Measurements from ENCODE around the gene PSMB1.

The PSMB1 gene

GRCh38 chr6:170552765-170553533, at the start of gene PSMB1:
TSS of gene PSMB1 (minus strand) at chr6:170553307. CDS start at chr6:170553242, 65 bp downstream.
- peak; percentile 96 for DNase-seq (ENCODE audit: low read depth)

- no peak for DNase-seq (ENCODE audit: low read depth)
Measured at GRCh38 chr6:170597278-170597677, 44.2 kb upstream of the PSMB1 start.

GRCh38 chr6:170596426-170596825, 43.3 kb upstream of the PSMB1 start:
- DNase-seq (ENCODE audit: low read depth): no peak

- no peak for DNase-seq (ENCODE audit: low read depth)
Measured at GRCh38 chr6:170590725-170591124, 37.6 kb upstream of the PSMB1 start.

GRCh38 chr6:170584954-170585498, 31.9 kb upstream of the PSMB1 start:
- no peak for DNase-seq (ENCODE audit: low read depth)

- peak; percentile 90 for DNase-seq (ENCODE audit: low read depth)
Measured at GRCh38 chr6:170584181-170584953, 31.3 kb upstream of the PSMB1 start, which contains the start of gene PDCD2. TSS of gene PDCD2 (minus strand) at chr6:170584637. CDS start at chr6:170584581, 56 bp downstream.

- DNase-seq (ENCODE audit: low read depth): peak; percentile 7
Measured at GRCh38 chr6:170583756-170584180, 30.7 kb upstream of the PSMB1 start.

GRCh38 chr6:170578909-170579308, 25.8 kb upstream of the PSMB1 start:
- DNase-seq (ENCODE audit: low read depth): no peak

- peak; percentile 44 for DNase-seq (ENCODE audit: low read depth)
Measured at GRCh38 chr6:170575250-170575649, 22.1 kb upstream of the PSMB1 start.

GRCh38 chr6:170572704-170573466, 19.8 kb upstream of the PSMB1 start:
- DNase-seq (ENCODE audit: low read depth): no peak

- DNase-seq (ENCODE audit: low read depth): no peak
Measured at GRCh38 chr6:170564936-170565530, 11.9 kb upstream of the PSMB1 start.

GRCh38 chr6:170561555-170561954, 8.4 kb upstream of the PSMB1 start:
- no peak for DNase-seq (ENCODE audit: low read depth)

GRCh38 chr6:170555305-170555704, 2.2 kb upstream of the PSMB1 start:
- DNase-seq (ENCODE audit: low read depth): no peak

- no peak for DNase-seq (ENCODE audit: low read depth)
Measured at GRCh38 chr6:170554796-170555137, 1.7 kb upstream of the PSMB1 start.

- peak; percentile 100 for DNase-seq (ENCODE audit: low read depth)
Measured at GRCh38 chr6:170554013-170554795, 1.1 kb upstream of the PSMB1 start, which contains the start of gene TBP. TSS of gene TBP (plus strand) at chr6:170554369. CDS start at chr6:170557030, 2,661 bp downstream.

GRCh38 chr6:170553534-170554012, 466 bp upstream of the PSMB1 start:
- DNase-seq (ENCODE audit: low read depth): peak; percentile 57

GRCh38 chr6:170545405-170545804, 7.7 kb downstream of the PSMB1 start:
- peak; percentile 81 for DNase-seq (ENCODE audit: low read depth)

GRCh38 chr6:170542031-170542719, 10.9 kb downstream of the PSMB1 start:
- DNase-seq (ENCODE audit: low read depth): peak; percentile 90

GRCh38 chr6:170537329-170537728, 15.8 kb downstream of the PSMB1 start:
- no peak for DNase-seq (ENCODE audit: low read depth)

GRCh38 chr6:170536671-170537070, 16.4 kb downstream of the PSMB1 start:
- no peak for DNase-seq (ENCODE audit: low read depth)
